HEK293 (cell line): ENCODE data around the gene DCUN1D3.

Experiments used
- BCL11A ChIP-seq: fragments of 450-650 bp; formaldehyde crosslinking; IDR thresholded peaks from 2 replicates; pipeline ENCODE4 v1.5.1; 2016; ENCODE audit warnings: low read depth, missing biosample characterization, missing genetic modification characterization
- FEZF1 ChIP-seq: fragments of 450-650 bp; formaldehyde crosslinking; IDR thresholded peaks from 2 replicates; pipeline ENCODE4 v1.5.1; 2016; ENCODE audit warnings: missing biosample characterization, missing genetic modification characterization
- GLI4 ChIP-seq: fragments of 450-650 bp; formaldehyde crosslinking; IDR thresholded peaks from 2 replicates; pipeline ENCODE4 v1.5.1; 2016; ENCODE audit warnings: missing biosample characterization, missing genetic modification characterization
- HOXD13 ChIP-seq: sonication (generic); formaldehyde crosslinking; IDR thresholded peaks from 2 replicates; pipeline ENCODE4 v1.8.0; 2022; ENCODE audit warnings: missing genetic modification reagents, borderline replicate concordance
- KLF1 ChIP-seq: fragments of 450-650 bp; formaldehyde crosslinking; IDR thresholded peaks from 2 replicates; pipeline ENCODE4 v1.5.1; 2016; ENCODE audit warnings: missing biosample characterization, missing genetic modification characterization
- SP2 ChIP-seq: fragments of 450-650 bp; formaldehyde crosslinking; IDR thresholded peaks from 2 replicates; pipeline ENCODE4 v1.5.1; 2016; ENCODE audit warnings: missing biosample characterization, missing genetic modification characterization
- TSHZ1 ChIP-seq: fragments of 450-650 bp; formaldehyde crosslinking; IDR thresholded peaks from 2 replicates; pipeline ENCODE4 v1.5.1; 2016; ENCODE audit warnings: missing biosample characterization, missing genetic modification characterization, borderline replicate concordance
- ZBTB10 ChIP-seq: fragments of 450-650 bp; formaldehyde crosslinking; IDR thresholded peaks from 2 replicates; pipeline ENCODE4 v1.5.1; 2016; ENCODE audit warnings: missing biosample characterization, missing genetic modification characterization
- ZBTB17 ChIP-seq: fragments of 450-650 bp; formaldehyde crosslinking; IDR thresholded peaks from 2 replicates; pipeline ENCODE4 v1.5.1; 2016; ENCODE audit warnings: missing biosample characterization, missing genetic modification characterization
- ZBTB20 ChIP-seq: fragments of 450-650 bp; formaldehyde crosslinking; IDR thresholded peaks from 2 replicates; pipeline ENCODE4 v1.5.1; 2016; ENCODE audit warnings: missing biosample characterization, missing genetic modification characterization
- ZBTB26 ChIP-seq: fragments of 450-650 bp; formaldehyde crosslinking; optimal IDR thresholded peaks from 2 replicates; pipeline ENCODE3; 2016; ENCODE audit warnings: missing biosample characterization, mild to moderate bottlenecking, missing genetic modification characterization
- ZBTB7A ChIP-seq: fragments of 450-650 bp; formaldehyde crosslinking; IDR thresholded peaks from 2 replicates; pipeline ENCODE4 v1.5.1; 2016; ENCODE audit warnings: low read depth, missing biosample characterization, missing genetic modification characterization
- ZBTB8A ChIP-seq: fragments of 450-650 bp; formaldehyde crosslinking; IDR thresholded peaks from 2 replicates; pipeline ENCODE4 v1.5.1; 2016; ENCODE audit warnings: missing biosample characterization, missing genetic modification characterization
- ZNF140 ChIP-seq: fragments of 450-650 bp; formaldehyde crosslinking; IDR thresholded peaks from 2 replicates; pipeline ENCODE4 v1.5.1; 2016; ENCODE audit warnings: missing biosample characterization, missing genetic modification characterization
- ZNF169 ChIP-seq: fragments of 450-650 bp; formaldehyde crosslinking; IDR thresholded peaks from 2 replicates; pipeline ENCODE4 v1.5.1; 2016; ENCODE audit warnings: missing biosample characterization, missing genetic modification characterization
- ZNF280C ChIP-seq: fragments of 450-650 bp; formaldehyde crosslinking; IDR thresholded peaks from 2 replicates; pipeline ENCODE4 v1.5.1; 2016; ENCODE audit warnings: missing biosample characterization, missing genetic modification characterization
- ZNF391 ChIP-seq: fragments of 450-650 bp; formaldehyde crosslinking; IDR thresholded peaks from 2 replicates; pipeline ENCODE4 v1.5.1; 2016; ENCODE audit warnings: low read depth, missing biosample characterization, missing genetic modification characterization, borderline replicate concordance
- ZNF416 ChIP-seq: fragments of 450-650 bp; formaldehyde crosslinking; IDR thresholded peaks from 2 replicates; pipeline ENCODE4 v1.5.1; 2016; ENCODE audit warnings: missing biosample characterization, missing genetic modification characterization
- ZNF501 ChIP-seq: fragments of 450-650 bp; formaldehyde crosslinking; IDR thresholded peaks from 2 replicates; pipeline ENCODE4 v1.5.1; 2016; ENCODE audit warnings: missing biosample characterization, missing genetic modification characterization
- ZNF518A ChIP-seq: fragments of 450-650 bp; formaldehyde crosslinking; conservative IDR thresholded peaks from 2 replicates; pipeline ENCODE4 v1.5.1; 2016; ENCODE audit warnings: low read depth, missing biosample characterization, missing genetic modification characterization
- ZNF558 ChIP-seq: fragments of 450-650 bp; formaldehyde crosslinking; IDR thresholded peaks from 2 replicates; pipeline ENCODE4 v1.5.1; 2016; ENCODE audit warnings: missing biosample characterization, missing genetic modification characterization
- ZNF610 ChIP-seq: fragments of 450-650 bp; formaldehyde crosslinking; IDR thresholded peaks from 2 replicates; pipeline ENCODE4 v1.5.1; 2016; ENCODE audit warnings: missing biosample characterization, missing genetic modification characterization, borderline replicate concordance
- ZNF654 ChIP-seq: fragments of 450-650 bp; formaldehyde crosslinking; IDR thresholded peaks from 2 replicates; pipeline ENCODE4 v1.5.1; 2016; ENCODE audit warnings: low read depth, missing biosample characterization, missing genetic modification characterization

Gene DCUN1D3

GRCh38 chr16:20900299-20901067, at the start of gene DCUN1D3, which contains the start of gene LYRM1 (continued):
- TF ChIP-seq ZBTB10 (tag by site-specific recombination) (no peak), ZNF140 (tag by site-specific recombination) (no peak), KLF1 (tag by site-specific recombination) (0 out of 2 replicates have a peak, but pooled peaks have one; percentile 7), TSHZ1 (no peak), FEZF1 (0 out of 2 replicates have a peak, but pooled peaks have one; percentile 5), ZBTB26 (tag by site-specific recombination) (peak; percentile 92), ZNF391 (tag by site-specific recombination) (peak; percentile 59; the same call in 1 of the 2 replicates), ZNF558 (tag by site-specific recombination) (0 out of 2 replicates have a peak, but pooled peaks have one; percentile 26), ZNF416 (tag by site-specific recombination) (no peak), HOXD13 (0 out of 2 replicates have a peak, but pooled peaks have one; percentile 44), ZBTB20 (tag by site-specific recombination) (peak; percentile 70), ZBTB8A (tag by site-specific recombination) (peak; percentile 75), ZBTB17 (tag by site-specific recombination) (peak; percentile 97), BCL11A (tag by site-specific recombination) (no peak), ZNF610 (tag by site-specific recombination) (no peak), SP2 (tag by site-specific recombination) (peak; percentile 78), ZNF654 (tag by site-specific recombination) (no peak), ZNF169 (no peak), ZNF518A (tag by site-specific recombination) (peak; percentile 20; the same call in 1 of the 2 replicates), ZNF501 (tag by site-specific recombination) (peak; percentile 71; the same call in 1 of the 2 replicates), ZBTB7A (peak; percentile 41; the same call in 1 of the 2 replicates), ZNF280C (tag by site-specific recombination) (no peak), GLI4 (tag by site-specific recombination) (peak; percentile 83)
